ENCODE measurements around the gene CREB5.

Gene CREB5

GRCh38 chr7:28570970-28571288 lies 158.6 kb downstream of the CREB5 start:
- Histone ChIP-seq H3K4me1 (ENCODE audit: insufficient read depth, low read length) (peaks cover 16% of the 10 kb centered on the region), H3K36me3 (ENCODE audit: insufficient read depth, low read length) (no peaks in the 10 kb centered on the region), H3K27me3 (ENCODE audit: insufficient read depth, low read length) (no peaks in the 10 kb centered on the region), H3K4me3 (ENCODE audit: low read length) (no peak overlapping the region), H3K9ac (ENCODE audit: low read depth, low read length) (no peak overlapping the region), H3K9me3 (ENCODE audit: insufficient read depth, low read depth, low read length) (no peaks in the 10 kb centered on the region), H3K27ac (ENCODE audit: low read depth, low read length) (no peak overlapping the region)
- 93% methylated on average over 4 of the region's 4 CpGs for WGBS

- H3K4me1 ChIP-seq (ENCODE audit: insufficient read depth, low read length): peaks cover 16% of the 10 kb centered on the region
- H3K27ac ChIP-seq (ENCODE audit: low read depth, low read length): no peak overlapping the region
- no peaks in the 10 kb centered on the region for H3K27me3 ChIP-seq (ENCODE audit: insufficient read depth, low read length)
- no peak overlapping the region for H3K4me3 ChIP-seq (ENCODE audit: low read length)
- 96% methylated on average over 4 of the region's 4 CpGs for WGBS
- H3K9ac ChIP-seq (ENCODE audit: low read depth, low read length): no peak overlapping the region
- no peaks in the 10 kb centered on the region for H3K9me3 ChIP-seq (ENCODE audit: insufficient read depth, low read depth, low read length)
- H3K36me3 ChIP-seq (ENCODE audit: insufficient read depth, low read length): no peaks in the 10 kb centered on the region
Observed at GRCh38 chr7:28571405-28571804, 159.1 kb downstream of the CREB5 start.

- Histone ChIP-seq H3K9ac (ENCODE audit: low read depth, low read length) (no peak overlapping the region), H3K9me3 (ENCODE audit: insufficient read depth, low read depth, low read length) (no peaks in the 10 kb centered on the region), H3K27ac (ENCODE audit: low read depth, low read length) (no peak overlapping the region), H3K27me3 (ENCODE audit: insufficient read depth, low read length) (no peaks in the 10 kb centered on the region), H3K4me3 (ENCODE audit: low read length) (no peak overlapping the region), H3K4me1 (ENCODE audit: insufficient read depth, low read length) (peaks cover 16% of the 10 kb centered on the region), H3K36me3 (ENCODE audit: insufficient read depth, low read length) (no peaks in the 10 kb centered on the region)
- WGBS: 99% methylated on average over 4 of the region's 5 CpGs
Observed at GRCh38 chr7:28572321-28573058, 160.2 kb downstream of the CREB5 start.

GRCh38 chr7:28573059-28573553 lies 160.8 kb downstream of the CREB5 start:
- WGBS: 91% methylated on average over 6 of the region's 6 CpGs
- Histone ChIP-seq H3K9ac (ENCODE audit: low read depth, low read length) (no peak overlapping the region), H3K4me1 (ENCODE audit: insufficient read depth, low read length) (peaks cover 16% of the 10 kb centered on the region), H3K27me3 (ENCODE audit: insufficient read depth, low read length) (no peaks in the 10 kb centered on the region), H3K4me3 (ENCODE audit: low read length) (no peak overlapping the region), H3K36me3 (ENCODE audit: insufficient read depth, low read length) (no peaks in the 10 kb centered on the region), H3K9me3 (ENCODE audit: insufficient read depth, low read depth, low read length) (no peaks in the 10 kb centered on the region), H3K27ac (ENCODE audit: low read depth, low read length) (no peak overlapping the region)

- Histone ChIP-seq H3K27me3 (ENCODE audit: insufficient read depth, low read length) (no peaks in the 10 kb centered on the region), H3K9me3 (ENCODE audit: insufficient read depth, low read depth, low read length) (no peaks in the 10 kb centered on the region), H3K36me3 (ENCODE audit: insufficient read depth, low read length) (no peaks in the 10 kb centered on the region), H3K27ac (ENCODE audit: low read depth, low read length) (no peak overlapping the region), H3K9ac (ENCODE audit: low read depth, low read length) (no peak overlapping the region), H3K4me1 (ENCODE audit: insufficient read depth, low read length) (peaks cover 16% of the 10 kb centered on the region), H3K4me3 (ENCODE audit: low read length) (no peak overlapping the region)
- 97% methylated on average over 5 of the region's 6 CpGs for WGBS
Observed at GRCh38 chr7:28573651-28574301, 161.5 kb downstream of the CREB5 start.

GRCh38 chr7:28575241-28575643 lies 162.9 kb downstream of the CREB5 start:
- 81% methylated on average over 5 of the region's 5 CpGs for WGBS
- no peaks in the 10 kb centered on the region for H3K9me3 ChIP-seq (ENCODE audit: insufficient read depth, low read depth, low read length)
- H3K36me3 ChIP-seq (ENCODE audit: insufficient read depth, low read length): no peaks in the 10 kb centered on the region
- peaks cover 16% of the 10 kb centered on the region for H3K4me1 ChIP-seq (ENCODE audit: insufficient read depth, low read length)
- H3K4me3 ChIP-seq (ENCODE audit: low read length): no peak overlapping the region
- H3K27ac ChIP-seq (ENCODE audit: low read depth, low read length): no peak overlapping the region
- no peaks in the 10 kb centered on the region for H3K27me3 ChIP-seq (ENCODE audit: insufficient read depth, low read length)
- H3K9ac ChIP-seq (ENCODE audit: low read depth, low read length): no peak overlapping the region

- Histone ChIP-seq H3K9ac (ENCODE audit: low read depth, low read length) (no peak overlapping the region), H3K9me3 (ENCODE audit: insufficient read depth, low read depth, low read length) (no peaks in the 10 kb centered on the region), H3K4me3 (ENCODE audit: low read length) (no peak overlapping the region), H3K4me1 (ENCODE audit: insufficient read depth, low read length) (peaks cover 16% of the 10 kb centered on the region), H3K27ac (ENCODE audit: low read depth, low read length) (no peak overlapping the region), H3K36me3 (ENCODE audit: insufficient read depth, low read length) (no peaks in the 10 kb centered on the region), H3K27me3 (ENCODE audit: insufficient read depth, low read length) (no peaks in the 10 kb centered on the region)
Observed at GRCh38 chr7:28576656-28577055, 164.3 kb downstream of the CREB5 start.

GRCh38 chr7:28579571-28579970 lies 167.3 kb downstream of the CREB5 start:
- Histone ChIP-seq H3K4me3 (ENCODE audit: low read length) (no peak overlapping the region), H3K9ac (ENCODE audit: low read depth, low read length) (no peak overlapping the region), H3K9me3 (ENCODE audit: insufficient read depth, low read depth, low read length) (no peaks in the 10 kb centered on the region), H3K27me3 (ENCODE audit: insufficient read depth, low read length) (no peaks in the 10 kb centered on the region), H3K27ac (ENCODE audit: low read depth, low read length) (no peak overlapping the region), H3K36me3 (ENCODE audit: insufficient read depth, low read length) (no peaks in the 10 kb centered on the region), H3K4me1 (ENCODE audit: insufficient read depth, low read length) (peaks cover 8% of the 10 kb centered on the region)
- 96% methylated on average over 3 of the region's 3 CpGs for WGBS

GRCh38 chr7:28580665-28581064 lies 168.3 kb downstream of the CREB5 start:
- no peaks in the 10 kb centered on the region for H3K36me3 ChIP-seq (ENCODE audit: insufficient read depth, low read length)
- H3K4me3 ChIP-seq (ENCODE audit: low read length): no peak overlapping the region
- H3K27ac ChIP-seq (ENCODE audit: low read depth, low read length): no peak overlapping the region
- WGBS: 91% methylated on average over 2 of the region's 2 CpGs
- no peak overlapping the region for H3K9ac ChIP-seq (ENCODE audit: low read depth, low read length)
- no peaks in the 10 kb centered on the region for H3K27me3 ChIP-seq (ENCODE audit: insufficient read depth, low read length)
- no peaks in the 10 kb centered on the region for H3K4me1 ChIP-seq (ENCODE audit: insufficient read depth, low read length)
- H3K9me3 ChIP-seq (ENCODE audit: insufficient read depth, low read depth, low read length): no peaks in the 10 kb centered on the region

GRCh38 chr7:28581351-28581750 lies 169.0 kb downstream of the CREB5 start:
- no peaks in the 10 kb centered on the region for H3K4me1 ChIP-seq (ENCODE audit: insufficient read depth, low read length)
- H3K27ac ChIP-seq (ENCODE audit: low read depth, low read length): no peak overlapping the region
- H3K9me3 ChIP-seq (ENCODE audit: insufficient read depth, low read depth, low read length): no peaks in the 10 kb centered on the region
- WGBS: 97% methylated on average over 6 of the region's 6 CpGs
- H3K4me3 ChIP-seq (ENCODE audit: low read length): no peak overlapping the region
- H3K27me3 ChIP-seq (ENCODE audit: insufficient read depth, low read length): no peaks in the 10 kb centered on the region
- no peaks in the 10 kb centered on the region for H3K36me3 ChIP-seq (ENCODE audit: insufficient read depth, low read length)
- no peak overlapping the region for H3K9ac ChIP-seq (ENCODE audit: low read depth, low read length)

GRCh38 chr7:28582226-28582625 lies 169.9 kb downstream of the CREB5 start:
- Histone ChIP-seq H3K4me1 (ENCODE audit: insufficient read depth, low read length) (no peaks in the 10 kb centered on the region), H3K36me3 (ENCODE audit: insufficient read depth, low read length) (no peaks in the 10 kb centered on the region), H3K27me3 (ENCODE audit: insufficient read depth, low read length) (no peaks in the 10 kb centered on the region), H3K27ac (ENCODE audit: low read depth, low read length) (no peak overlapping the region), H3K9me3 (ENCODE audit: insufficient read depth, low read depth, low read length) (no peaks in the 10 kb centered on the region), H3K9ac (ENCODE audit: low read depth, low read length) (no peak overlapping the region), H3K4me3 (ENCODE audit: low read length) (no peak overlapping the region)
- 88% methylated on average over 4 of the region's 4 CpGs for WGBS
